ENCODE measurements around the gene RCL1.

The RCL1 gene

DNA sequence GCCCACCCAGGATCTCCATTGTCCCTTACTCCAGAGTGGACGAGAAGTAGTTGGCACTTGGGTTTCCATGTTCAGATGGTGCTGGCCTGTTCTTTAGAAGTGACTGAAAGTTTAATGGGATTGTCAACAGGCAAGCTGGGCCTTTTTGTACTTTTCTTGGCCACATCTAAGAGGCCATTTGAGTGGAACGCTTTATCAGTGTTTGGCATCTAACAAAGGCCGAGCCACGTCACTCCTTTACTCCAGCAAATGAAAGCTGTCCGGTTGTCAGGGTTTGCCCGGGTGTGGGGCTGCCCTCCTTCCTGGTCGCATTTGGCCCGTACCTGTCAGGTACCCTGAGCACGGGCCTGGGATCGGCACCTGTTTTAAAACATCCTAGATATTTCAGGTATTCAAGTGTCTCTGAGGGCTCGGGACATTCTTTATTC, 71.5 kb downstream of the RCL1 start:
- TF ChIP-seq, protein P1, sequence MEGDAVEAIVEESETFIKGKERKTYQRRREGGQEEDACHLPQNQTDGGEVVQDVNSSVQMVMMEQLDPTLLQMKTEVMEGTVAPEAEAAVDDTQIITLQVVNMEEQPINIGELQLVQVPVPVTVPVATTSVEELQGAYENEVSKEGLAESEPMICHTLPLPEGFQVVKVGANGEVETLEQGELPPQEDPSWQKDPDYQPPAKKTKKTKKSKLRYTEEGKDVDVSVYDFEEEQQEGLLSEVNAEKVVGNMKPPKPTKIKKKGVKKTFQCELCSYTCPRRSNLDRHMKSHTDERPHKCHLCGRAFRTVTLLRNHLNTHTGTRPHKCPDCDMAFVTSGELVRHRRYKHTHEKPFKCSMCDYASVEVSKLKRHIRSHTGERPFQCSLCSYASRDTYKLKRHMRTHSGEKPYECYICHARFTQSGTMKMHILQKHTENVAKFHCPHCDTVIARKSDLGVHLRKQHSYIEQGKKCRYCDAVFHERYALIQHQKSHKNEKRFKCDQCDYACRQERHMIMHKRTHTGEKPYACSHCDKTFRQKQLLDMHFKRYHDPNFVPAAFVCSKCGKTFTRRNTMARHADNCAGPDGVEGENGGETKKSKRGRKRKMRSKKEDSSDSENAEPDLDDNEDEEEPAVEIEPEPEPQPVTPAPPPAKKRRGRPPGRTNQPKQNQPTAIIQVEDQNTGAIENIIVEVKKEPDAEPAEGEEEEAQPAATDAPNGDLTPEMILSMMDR (IDR thresholded peaks at IDR 0.05), result no peak

- TF ChIP-seq, protein P1 (IDR thresholded peaks at IDR 0.05), result no peak
These were observed 72.0 kb downstream of the RCL1 start for GRCh38 chr9:4864698-4865097.

GRCh38 chr9:4865681-4866080, 72.9 kb downstream of the RCL1 start:
- TF ChIP-seq, protein P1 (IDR thresholded peaks at IDR 0.05), result no peak

GRCh38 chr9:4866239-4866969, 73.7 kb downstream of the RCL1 start:
- TF ChIP-seq, protein P1 (IDR thresholded peaks at IDR 0.05), result no peak

DNA sequence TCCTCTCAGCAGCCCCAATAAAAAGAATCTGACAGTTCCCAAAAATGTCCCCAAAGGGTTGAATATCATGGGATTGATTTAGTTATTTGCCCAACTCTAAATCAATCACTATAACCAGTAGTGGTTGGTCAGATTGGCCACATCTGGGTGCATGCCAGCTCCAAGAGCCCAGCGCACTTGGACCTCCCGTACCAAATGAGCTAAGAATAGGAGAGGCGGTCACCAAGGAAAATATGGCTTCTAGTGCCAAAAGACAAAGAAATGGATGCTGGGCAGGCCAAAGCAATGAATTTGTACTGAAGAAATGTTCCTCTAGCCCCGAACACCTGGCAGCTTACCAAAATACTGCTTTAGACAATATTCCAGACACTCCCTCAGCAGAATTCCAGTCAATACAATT, 80.3 kb downstream of the RCL1 start:
- TF ChIP-seq, protein P1 (IDR thresholded peaks at IDR 0.05), result no peak

- TF ChIP-seq, protein P1 (IDR thresholded peaks at IDR 0.05), result no peak
These were observed 82.8 kb downstream of the RCL1 start for GRCh38 chr9:4875559-4875958.

DNA sequence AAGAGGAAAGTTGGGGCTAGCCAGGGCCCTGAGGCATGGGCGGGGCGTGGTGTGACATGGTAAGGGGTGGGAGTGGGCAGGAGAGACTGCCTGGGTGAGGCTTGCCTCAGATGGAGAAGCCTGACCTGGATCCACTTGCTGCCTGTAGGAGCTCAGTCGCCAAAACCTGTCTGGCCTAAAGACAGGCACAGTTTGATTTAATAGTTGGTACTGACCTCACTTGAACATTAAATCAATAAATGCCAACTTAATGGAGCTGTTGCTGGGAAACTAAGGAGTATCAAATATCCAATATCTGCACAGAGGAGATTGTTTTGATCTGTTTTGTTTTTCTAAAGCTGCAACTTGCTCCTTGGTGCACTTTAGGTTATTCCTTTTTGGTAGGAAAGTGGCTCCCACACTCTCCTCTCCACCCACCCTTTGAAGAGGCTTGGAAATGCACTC, 86.4 kb downstream of the RCL1 start:
- TF ChIP-seq, protein P1 (IDR thresholded peaks at IDR 0.05), result no peak
